ENCODE data around the gene EYA4.

DNA sequence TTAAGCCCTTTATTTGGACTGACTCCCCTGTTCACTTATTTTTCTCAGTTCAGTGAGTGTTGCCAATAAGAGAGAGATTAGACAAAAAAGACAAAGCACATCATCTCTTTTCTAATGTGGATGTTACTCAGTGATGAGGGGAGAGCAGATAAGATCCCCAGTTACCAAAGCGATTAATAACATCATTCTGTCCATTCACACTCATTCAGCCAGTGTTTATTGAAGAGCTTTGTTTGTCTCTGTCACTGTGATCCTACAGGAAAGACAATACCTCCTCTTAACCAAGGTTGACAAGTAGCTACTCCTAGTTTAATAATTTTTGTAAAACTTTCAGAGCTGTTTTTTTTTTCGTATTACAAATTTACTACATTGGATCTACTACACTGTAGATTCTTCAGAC, 163.0 kb downstream of the EYA4 start:
- TF ChIP-seq, protein P1, sequence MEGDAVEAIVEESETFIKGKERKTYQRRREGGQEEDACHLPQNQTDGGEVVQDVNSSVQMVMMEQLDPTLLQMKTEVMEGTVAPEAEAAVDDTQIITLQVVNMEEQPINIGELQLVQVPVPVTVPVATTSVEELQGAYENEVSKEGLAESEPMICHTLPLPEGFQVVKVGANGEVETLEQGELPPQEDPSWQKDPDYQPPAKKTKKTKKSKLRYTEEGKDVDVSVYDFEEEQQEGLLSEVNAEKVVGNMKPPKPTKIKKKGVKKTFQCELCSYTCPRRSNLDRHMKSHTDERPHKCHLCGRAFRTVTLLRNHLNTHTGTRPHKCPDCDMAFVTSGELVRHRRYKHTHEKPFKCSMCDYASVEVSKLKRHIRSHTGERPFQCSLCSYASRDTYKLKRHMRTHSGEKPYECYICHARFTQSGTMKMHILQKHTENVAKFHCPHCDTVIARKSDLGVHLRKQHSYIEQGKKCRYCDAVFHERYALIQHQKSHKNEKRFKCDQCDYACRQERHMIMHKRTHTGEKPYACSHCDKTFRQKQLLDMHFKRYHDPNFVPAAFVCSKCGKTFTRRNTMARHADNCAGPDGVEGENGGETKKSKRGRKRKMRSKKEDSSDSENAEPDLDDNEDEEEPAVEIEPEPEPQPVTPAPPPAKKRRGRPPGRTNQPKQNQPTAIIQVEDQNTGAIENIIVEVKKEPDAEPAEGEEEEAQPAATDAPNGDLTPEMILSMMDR (IDR thresholded peaks at IDR 0.05): no peak
- TF ChIP-seq, protein P2, sequence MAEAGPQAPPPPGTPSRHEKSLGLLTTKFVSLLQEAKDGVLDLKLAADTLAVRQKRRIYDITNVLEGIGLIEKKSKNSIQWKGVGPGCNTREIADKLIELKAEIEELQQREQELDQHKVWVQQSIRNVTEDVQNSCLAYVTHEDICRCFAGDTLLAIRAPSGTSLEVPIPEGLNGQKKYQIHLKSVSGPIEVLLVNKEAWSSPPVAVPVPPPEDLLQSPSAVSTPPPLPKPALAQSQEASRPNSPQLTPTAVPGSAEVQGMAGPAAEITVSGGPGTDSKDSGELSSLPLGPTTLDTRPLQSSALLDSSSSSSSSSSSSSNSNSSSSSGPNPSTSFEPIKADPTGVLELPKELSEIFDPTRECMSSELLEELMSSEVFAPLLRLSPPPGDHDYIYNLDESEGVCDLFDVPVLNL (CRISPR knock-in tag; IDR thresholded peaks at IDR 0.05; ENCODE audit: borderline replicate concordance, low read depth): no peak
- TF ChIP-seq ESRRA (CRISPR knock-in tag; IDR thresholded peaks at IDR 0.05; ENCODE audit: borderline replicate concordance) (no peak), ZNF138 (CRISPR knock-in tag; conservative IDR thresholded peaks at IDR 0.05) (no peak), MYBL2 (CRISPR knock-in tag; IDR thresholded peaks at IDR 0.05) (no peak), ZNF263 (CRISPR knock-in tag; IDR thresholded peaks at IDR 0.05; ENCODE audit: low read depth) (no peak)
- TF ChIP-seq, protein P3, sequence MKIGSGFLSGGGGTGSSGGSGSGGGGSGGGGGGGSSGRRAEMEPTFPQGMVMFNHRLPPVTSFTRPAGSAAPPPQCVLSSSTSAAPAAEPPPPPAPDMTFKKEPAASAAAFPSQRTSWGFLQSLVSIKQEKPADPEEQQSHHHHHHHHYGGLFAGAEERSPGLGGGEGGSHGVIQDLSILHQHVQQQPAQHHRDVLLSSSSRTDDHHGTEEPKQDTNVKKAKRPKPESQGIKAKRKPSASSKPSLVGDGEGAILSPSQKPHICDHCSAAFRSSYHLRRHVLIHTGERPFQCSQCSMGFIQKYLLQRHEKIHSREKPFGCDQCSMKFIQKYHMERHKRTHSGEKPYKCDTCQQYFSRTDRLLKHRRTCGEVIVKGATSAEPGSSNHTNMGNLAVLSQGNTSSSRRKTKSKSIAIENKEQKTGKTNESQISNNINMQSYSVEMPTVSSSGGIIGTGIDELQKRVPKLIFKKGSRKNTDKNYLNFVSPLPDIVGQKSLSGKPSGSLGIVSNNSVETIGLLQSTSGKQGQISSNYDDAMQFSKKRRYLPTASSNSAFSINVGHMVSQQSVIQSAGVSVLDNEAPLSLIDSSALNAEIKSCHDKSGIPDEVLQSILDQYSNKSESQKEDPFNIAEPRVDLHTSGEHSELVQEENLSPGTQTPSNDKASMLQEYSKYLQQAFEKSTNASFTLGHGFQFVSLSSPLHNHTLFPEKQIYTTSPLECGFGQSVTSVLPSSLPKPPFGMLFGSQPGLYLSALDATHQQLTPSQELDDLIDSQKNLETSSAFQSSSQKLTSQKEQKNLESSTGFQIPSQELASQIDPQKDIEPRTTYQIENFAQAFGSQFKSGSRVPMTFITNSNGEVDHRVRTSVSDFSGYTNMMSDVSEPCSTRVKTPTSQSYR (CRISPR knock-in tag; IDR thresholded peaks at IDR 0.05): no peak
- TF ChIP-seq, protein P4, sequence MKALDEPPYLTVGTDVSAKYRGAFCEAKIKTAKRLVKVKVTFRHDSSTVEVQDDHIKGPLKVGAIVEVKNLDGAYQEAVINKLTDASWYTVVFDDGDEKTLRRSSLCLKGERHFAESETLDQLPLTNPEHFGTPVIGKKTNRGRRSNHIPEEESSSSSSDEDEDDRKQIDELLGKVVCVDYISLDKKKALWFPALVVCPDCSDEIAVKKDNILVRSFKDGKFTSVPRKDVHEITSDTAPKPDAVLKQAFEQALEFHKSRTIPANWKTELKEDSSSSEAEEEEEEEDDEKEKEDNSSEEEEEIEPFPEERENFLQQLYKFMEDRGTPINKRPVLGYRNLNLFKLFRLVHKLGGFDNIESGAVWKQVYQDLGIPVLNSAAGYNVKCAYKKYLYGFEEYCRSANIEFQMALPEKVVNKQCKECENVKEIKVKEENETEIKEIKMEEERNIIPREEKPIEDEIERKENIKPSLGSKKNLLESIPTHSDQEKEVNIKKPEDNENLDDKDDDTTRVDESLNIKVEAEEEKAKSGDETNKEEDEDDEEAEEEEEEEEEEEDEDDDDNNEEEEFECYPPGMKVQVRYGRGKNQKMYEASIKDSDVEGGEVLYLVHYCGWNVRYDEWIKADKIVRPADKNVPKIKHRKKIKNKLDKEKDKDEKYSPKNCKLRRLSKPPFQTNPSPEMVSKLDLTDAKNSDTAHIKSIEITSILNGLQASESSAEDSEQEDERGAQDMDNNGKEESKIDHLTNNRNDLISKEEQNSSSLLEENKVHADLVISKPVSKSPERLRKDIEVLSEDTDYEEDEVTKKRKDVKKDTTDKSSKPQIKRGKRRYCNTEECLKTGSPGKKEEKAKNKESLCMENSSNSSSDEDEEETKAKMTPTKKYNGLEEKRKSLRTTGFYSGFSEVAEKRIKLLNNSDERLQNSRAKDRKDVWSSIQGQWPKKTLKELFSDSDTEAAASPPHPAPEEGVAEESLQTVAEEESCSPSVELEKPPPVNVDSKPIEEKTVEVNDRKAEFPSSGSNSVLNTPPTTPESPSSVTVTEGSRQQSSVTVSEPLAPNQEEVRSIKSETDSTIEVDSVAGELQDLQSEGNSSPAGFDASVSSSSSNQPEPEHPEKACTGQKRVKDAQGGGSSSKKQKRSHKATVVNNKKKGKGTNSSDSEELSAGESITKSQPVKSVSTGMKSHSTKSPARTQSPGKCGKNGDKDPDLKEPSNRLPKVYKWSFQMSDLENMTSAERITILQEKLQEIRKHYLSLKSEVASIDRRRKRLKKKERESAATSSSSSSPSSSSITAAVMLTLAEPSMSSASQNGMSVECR (CRISPR knock-in tag; IDR thresholded peaks at IDR 0.05; ENCODE audit: borderline replicate concordance): no peak
- TF ChIP-seq, protein P5, sequence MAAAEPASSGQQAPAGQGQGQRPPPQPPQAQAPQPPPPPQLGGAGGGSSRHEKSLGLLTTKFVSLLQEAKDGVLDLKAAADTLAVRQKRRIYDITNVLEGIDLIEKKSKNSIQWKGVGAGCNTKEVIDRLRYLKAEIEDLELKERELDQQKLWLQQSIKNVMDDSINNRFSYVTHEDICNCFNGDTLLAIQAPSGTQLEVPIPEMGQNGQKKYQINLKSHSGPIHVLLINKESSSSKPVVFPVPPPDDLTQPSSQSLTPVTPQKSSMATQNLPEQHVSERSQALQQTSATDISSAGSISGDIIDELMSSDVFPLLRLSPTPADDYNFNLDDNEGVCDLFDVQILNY (CRISPR knock-in tag; IDR thresholded peaks at IDR 0.05): no peak
- TF ChIP-seq, protein P6, sequence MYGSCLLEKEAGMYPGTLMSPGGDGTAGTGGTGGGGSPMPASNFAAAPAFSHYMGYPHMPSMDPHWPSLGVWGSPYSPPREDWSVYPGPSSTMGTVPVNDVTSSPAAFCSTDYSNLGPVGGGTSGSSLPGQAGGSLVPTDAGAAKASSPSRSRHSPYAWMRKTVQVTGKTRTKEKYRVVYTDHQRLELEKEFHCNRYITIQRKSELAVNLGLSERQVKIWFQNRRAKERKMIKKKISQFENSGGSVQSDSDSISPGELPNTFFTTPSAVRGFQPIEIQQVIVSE (CRISPR knock-in tag; IDR thresholded peaks at IDR 0.05; ENCODE audit: borderline replicate concordance): no peak
- TF ChIP-seq, protein P7, sequence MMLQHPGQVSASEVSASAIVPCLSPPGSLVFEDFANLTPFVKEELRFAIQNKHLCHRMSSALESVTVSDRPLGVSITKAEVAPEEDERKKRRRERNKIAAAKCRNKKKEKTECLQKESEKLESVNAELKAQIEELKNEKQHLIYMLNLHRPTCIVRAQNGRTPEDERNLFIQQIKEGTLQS (CRISPR knock-in tag; conservative IDR thresholded peaks at IDR 0.05): no peak
